ENCODE measurements around the gene INKA1.

GRCh38 chr3:49754536-49754935, 48.5 kb upstream of the INKA1 start:
- TF ChIP-seq EZH2phosphoT487 (IDR thresholded peaks at IDR 0.05; ENCODE audit: borderline replicate concordance, low read length) (no peak), CTCF (conservative IDR thresholded peaks at IDR 0.05; ENCODE audit: low read depth, low read length) (no peak)

Measured in PC-3 (cell line).